T-helper 2 cell (primary cell): ENCODE measurements around the gene FAM222B.

Experiments used
- DNase-seq, 5 experiments: peaks; one replicate each; pipeline versions ENCODE4 v3.0.0 to v3.0.0-alpha.2; 2012 to 2022

FAM222B gene

GRCh38 chr17:28712032-28712704 is 130.4 kb downstream of the FAM222B start:
- peak; percentile 39 to 77 (median 53) for DNase-seq

- peak in 2 of 5 experiments; percentile 20 to 64 for DNase-seq
Observed at GRCh38 chr17:28711723-28712031, 130.9 kb downstream of the FAM222B start, which contains the start of gene PROCA1. PROCA1 (minus strand) TSS chr17:28711888; CDS start chr17:28711660, 228 bp downstream.

GRCh38 chr17:28710861-28711722 is 131.5 kb downstream of the FAM222B start:
- DNase-seq = peak; percentile 80 to 90 (median 83)

- no peak for DNase-seq
Observed at GRCh38 chr17:28707339-28707720, 135.3 kb downstream of the FAM222B start.

GRCh38 chr17:28706471-28707338 is 135.9 kb downstream of the FAM222B start:
- no peak for DNase-seq
